Kidney (tissue), 14 donors: ENCODE measurements around the gene SCAANT1. TPM values are rescaled to one million over a fixed set of nuclear protein-coding genes. Genes with fewer than 3 reads are reported as not detected.

Source experiments
- DNase-seq, 5 donors: peaks; one replicate each; pipeline ENCODE4 v3.0.0-alpha.2; 2013 to 2020
- FAIRE-seq: peaks from 2 replicates; lab custom pipeline; 2012; peaks lifted over from hg19 to GRCh38; lab: Jason Lieb, UNC
- H3K27ac ChIP-seq, 2 donors: one replicate each; pipeline ENCODE4 v1.7.0; 2013; ENCODE audit warnings: low read depth in 2 of 2, low read length in 2 of 2, inconsistent platforms in 1 of 2
- H3K27me3 ChIP-seq: one replicate; pipeline ENCODE4 v1.7.1; 2013; ENCODE audit warnings: low read length, inconsistent platforms; ENCODE audit not compliant: control insufficient read depth, insufficient read depth
- H3K36me3 ChIP-seq, 3 donors: one replicate each; pipeline versions ENCODE4 v1.7.0 to v1.7.1; 2013; ENCODE audit warnings: low read length in 3 of 3, control low read depth in 1 of 3, inconsistent platforms in 1 of 3; ENCODE audit not compliant: insufficient read depth in 3 of 3, control insufficient read depth in 2 of 3
- H3K4me1 ChIP-seq, 3 donors: one replicate each; pipeline versions ENCODE4 v1.7.0 to v1.7.1; 2013; ENCODE audit warnings: low read length in 3 of 3, inconsistent platforms in 1 of 3, low read depth in 1 of 3; ENCODE audit not compliant: control insufficient read depth in 2 of 3, insufficient read depth in 2 of 3
- H3K4me3 ChIP-seq, 3 donors: one replicate each; pipeline versions ENCODE4 v1.7.0 to v1.8.1; 2013; ENCODE audit warnings: low read length in 3 of 3, control low read depth in 1 of 3, inconsistent platforms in 1 of 3
- H3K9ac ChIP-seq, 3 donors: one replicate each; pipeline versions ENCODE4 v1.7.0 to v1.7.1; 2013; ENCODE audit warnings: low read length in 3 of 3, control low read depth in 1 of 3, inconsistent platforms in 1 of 3
- H3K9me3 ChIP-seq, 3 donors: one replicate each; pipeline versions ENCODE4 v1.7.0 to v1.7.1; 2013; ENCODE audit warnings: low read length in 3 of 3, control low read depth in 1 of 3, inconsistent platforms in 1 of 3; ENCODE audit not compliant: control insufficient read depth in 2 of 3, insufficient read depth in 1 of 3
- CTCF ChIP-seq: IDR thresholded peaks from 3 replicates; pipeline ENCODE4 v1.5.1; 2012; ENCODE audit warnings: mild to moderate bottlenecking, moderate library complexity, borderline replicate concordance; ENCODE audit not compliant: insufficient read depth; ENCODE audit errors: extremely low read depth
- intact Hi-C: fragments of 100-400 bp; cut with DNase I; formaldehyde crosslinking; loops from one replicate; pipeline ENCODE4 v1.11.1; 2022
- polyA plus RNA-seq: library from polyadenylated mRNA; stranded (reverse); fragments of 350-450 nt; fragmentation: Illumina TruSeq; extraction: RNeasy Lipid Tissue Mini Kit (QIAGEN cat#74804); gene quantifications from one replicate; pipeline ENCODE4 v1.2.3, GENCODE V29; 2014; ENCODE audit warnings: low read depth, low replicate concordance; ENCODE audit not compliant: insufficient read depth
- total RNA-seq: library from RNA; stranded (reverse); fragmentation: NEBNext Ultra II Directional; extraction: Animal tissue kit (Norgen Biotek cat#: 25700); gene quantifications from one replicate; pipeline ENCODE4 v1.2.1, GENCODE V29; 2021
- donor health status: control.
- donor health status: control.
- donor health status: control.
- donor health status: control.
- donor health status: control.
- donor health status: DM: yes; HTN: yes; CAD: no.
- donor health status: Normal renal cell carcinoma (clear cell type).

Gene SCAANT1
- total and polyA plus RNA-seq, 2 donors from 2014 or later, result not detected

GRCh38 chr3:63945558-63946096 is 33.4 kb upstream of the SCAANT1 start:
- TF ChIP-seq CTCF, result no peak
- intact Hi-C loops, result no loop called here
- peaks cover under 1 to 6% (median 4%) of the 10 kb centered on the region in 3 donors for H3K4me1 ChIP-seq
- FAIRE-seq, result no peak
- H3K9ac ChIP-seq, result no peak overlapping the region
- no peaks in the 10 kb centered on the region for H3K27me3 ChIP-seq
- H3K36me3 ChIP-seq, result no peaks in the 10 kb centered on the region
- H3K4me3 ChIP-seq, result no peak overlapping the region
- peak in 2 of 5 donors; percentile 24 to 39 for DNase-seq
- no peaks in the 10 kb centered on the region for H3K9me3 ChIP-seq
- no peak overlapping the region for H3K27ac ChIP-seq

DNA sequence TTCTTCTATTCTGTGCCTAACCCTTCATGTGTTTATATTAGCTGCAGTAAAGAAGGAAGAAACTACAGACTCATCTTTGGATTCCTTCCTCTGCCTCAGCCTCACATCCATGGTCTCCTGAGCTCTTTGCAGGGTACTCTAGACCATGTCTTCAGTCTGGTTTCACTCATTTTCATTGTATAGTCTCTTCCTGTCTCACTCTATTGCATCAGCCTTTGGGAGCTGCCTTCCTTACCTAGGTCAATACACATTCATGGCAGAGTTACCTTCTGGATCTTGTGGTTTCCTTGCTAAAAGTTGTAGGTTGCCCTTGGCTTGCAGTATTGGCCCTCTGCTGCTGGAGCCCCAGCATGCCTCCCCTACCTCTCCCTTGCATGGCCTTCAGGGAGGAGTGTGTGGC is 31.5 kb upstream of the SCAANT1 start:
- FAIRE-seq (no peak), DNase-seq (no peak)
- Histone ChIP-seq H3K36me3 (peaks cover 0 to 7% (median 0%) of the 10 kb centered on the region in 3 donors), H3K4me3 (no peak overlapping the region), H3K4me1 (peaks cover 0 to 6% (median 4%) of the 10 kb centered on the region in 3 donors), H3K9me3 (no peaks in the 10 kb centered on the region), H3K27me3 (no peaks in the 10 kb centered on the region), H3K27ac (no peak overlapping the region), H3K9ac (no peak overlapping the region)
- TF ChIP-seq CTCF, result no peak
- intact Hi-C loops, result no loop called here

DNA sequence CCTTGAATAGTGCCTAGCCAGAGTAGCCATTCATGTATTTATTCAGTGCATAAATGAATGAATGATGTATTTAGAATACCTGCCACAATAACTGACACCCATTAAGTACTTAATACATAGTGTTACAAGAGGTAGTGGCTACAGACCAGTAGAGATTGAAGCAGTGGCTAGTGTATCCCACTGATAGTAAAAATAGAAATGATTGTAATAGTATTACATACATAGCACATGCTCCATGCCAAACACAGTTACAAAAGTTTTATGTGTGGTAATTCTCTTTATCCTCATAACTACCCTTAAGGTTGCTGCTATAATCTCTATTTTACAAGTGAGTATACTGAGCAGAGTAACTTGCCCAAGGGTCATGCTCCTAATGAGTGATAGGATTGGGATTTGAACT is 30.3 kb upstream of the SCAANT1 start:
- Histone ChIP-seq H3K4me3 (no peak overlapping the region), H3K9ac (no peak overlapping the region), H3K27me3 (no peaks in the 10 kb centered on the region), H3K4me1 (peaks cover 5 to 10% (median 6%) of the 10 kb centered on the region in 3 donors), H3K27ac (no peak overlapping the region), H3K36me3 (peaks cover 0 to 7% (median 0%) of the 10 kb centered on the region in 3 donors), H3K9me3 (no peaks in the 10 kb centered on the region)
- no peak for TF ChIP-seq CTCF
- intact Hi-C loops, result no loop called here
- FAIRE-seq, result no peak
- DNase-seq, result no peak

GRCh38 chr3:63940389-63940757 is 28.2 kb upstream of the SCAANT1 start:
- Histone ChIP-seq H3K36me3 (peaks cover 0 to 7% (median 0%) of the 10 kb centered on the region in 3 donors), H3K4me3 (no peak overlapping the region), H3K27ac (no peak overlapping the region), H3K27me3 (no peaks in the 10 kb centered on the region), H3K9me3 (no peaks in the 10 kb centered on the region), H3K4me1 (peaks cover 2 to 13% (median 9%) of the 10 kb centered on the region in 3 donors), H3K9ac (no peak overlapping the region)
- no peak for TF ChIP-seq CTCF
- DNase-seq (no peak), FAIRE-seq (no peak)
- intact Hi-C loops, result no loop called here
